Choroid plexus epithelial cell (primary cell): ENCODE measurements around the gene CCT7.

Source experiments
- DNase-seq: peaks from one replicate; pipeline ENCODE4 v3.0.0-alpha.2; 2010; ENCODE audit warnings: low read depth
- H3K4me3 ChIP-seq: 2 replicates; pipeline ENCODE4 v1.5.1; 2011; ENCODE audit warnings: low read depth, mild to moderate bottlenecking, control low read depth, low read length, moderate library complexity
- TF ChIP-seq, protein P1 (sequence below): conservative IDR thresholded peaks from 2 replicates; pipeline ENCODE4 v1.5.1; 2011; ENCODE audit warnings: low read depth, mild to moderate bottlenecking, control low read depth, inconsistent platforms, low read length, moderate library complexity

Gene CCT7

DNA sequence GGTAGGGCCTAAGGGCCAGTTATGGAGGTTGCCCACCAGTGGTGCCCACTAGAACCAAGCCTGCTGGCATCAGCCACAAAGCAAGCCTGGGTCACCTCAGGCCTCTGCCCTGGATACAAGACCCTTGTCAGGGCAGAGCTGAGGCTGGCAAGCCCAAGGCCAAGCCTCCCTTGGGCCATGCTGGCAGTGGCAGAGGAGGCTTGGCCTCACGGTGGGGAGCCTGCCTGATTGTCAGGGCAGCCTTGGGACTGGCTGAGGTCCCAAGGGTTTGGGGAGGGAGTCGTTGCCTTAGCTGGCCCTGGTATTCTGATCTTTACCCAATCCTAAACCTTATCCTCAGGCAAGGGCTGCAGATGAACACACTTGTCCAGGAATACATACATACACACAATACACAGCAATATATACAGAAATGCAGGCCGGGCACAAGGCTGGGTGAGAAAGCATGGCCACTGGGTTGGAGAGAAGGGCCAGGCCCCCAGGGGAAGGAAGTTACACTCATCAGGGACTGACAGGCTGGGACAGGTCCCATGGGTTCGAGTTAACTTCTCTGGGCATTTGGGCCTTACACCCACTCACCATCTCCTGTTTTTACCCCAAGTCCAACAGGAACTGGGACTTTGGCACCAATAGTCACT is 21.0 kb downstream of the CCT7 start:
- no peak for DNase-seq
- TF ChIP-seq, protein P1, sequence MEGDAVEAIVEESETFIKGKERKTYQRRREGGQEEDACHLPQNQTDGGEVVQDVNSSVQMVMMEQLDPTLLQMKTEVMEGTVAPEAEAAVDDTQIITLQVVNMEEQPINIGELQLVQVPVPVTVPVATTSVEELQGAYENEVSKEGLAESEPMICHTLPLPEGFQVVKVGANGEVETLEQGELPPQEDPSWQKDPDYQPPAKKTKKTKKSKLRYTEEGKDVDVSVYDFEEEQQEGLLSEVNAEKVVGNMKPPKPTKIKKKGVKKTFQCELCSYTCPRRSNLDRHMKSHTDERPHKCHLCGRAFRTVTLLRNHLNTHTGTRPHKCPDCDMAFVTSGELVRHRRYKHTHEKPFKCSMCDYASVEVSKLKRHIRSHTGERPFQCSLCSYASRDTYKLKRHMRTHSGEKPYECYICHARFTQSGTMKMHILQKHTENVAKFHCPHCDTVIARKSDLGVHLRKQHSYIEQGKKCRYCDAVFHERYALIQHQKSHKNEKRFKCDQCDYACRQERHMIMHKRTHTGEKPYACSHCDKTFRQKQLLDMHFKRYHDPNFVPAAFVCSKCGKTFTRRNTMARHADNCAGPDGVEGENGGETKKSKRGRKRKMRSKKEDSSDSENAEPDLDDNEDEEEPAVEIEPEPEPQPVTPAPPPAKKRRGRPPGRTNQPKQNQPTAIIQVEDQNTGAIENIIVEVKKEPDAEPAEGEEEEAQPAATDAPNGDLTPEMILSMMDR: no peak
- no peak overlapping the region for H3K4me3 ChIP-seq

- no peak overlapping the region for H3K4me3 ChIP-seq
- TF ChIP-seq, protein P1: no peak
- no peak for DNase-seq
Measured at GRCh38 chr2:73255907-73256617, 22.0 kb downstream of the CCT7 start.

GRCh38 chr2:73256618-73256922 is 22.5 kb downstream of the CCT7 start:
- TF ChIP-seq, protein P1: no peak
- DNase-seq: no peak
- no peak overlapping the region for H3K4me3 ChIP-seq

GRCh38 chr2:73257021-73257420 is 22.9 kb downstream of the CCT7 start:
- no peak overlapping the region for H3K4me3 ChIP-seq
- TF ChIP-seq, protein P1: no peak
- no peak for DNase-seq

DNA sequence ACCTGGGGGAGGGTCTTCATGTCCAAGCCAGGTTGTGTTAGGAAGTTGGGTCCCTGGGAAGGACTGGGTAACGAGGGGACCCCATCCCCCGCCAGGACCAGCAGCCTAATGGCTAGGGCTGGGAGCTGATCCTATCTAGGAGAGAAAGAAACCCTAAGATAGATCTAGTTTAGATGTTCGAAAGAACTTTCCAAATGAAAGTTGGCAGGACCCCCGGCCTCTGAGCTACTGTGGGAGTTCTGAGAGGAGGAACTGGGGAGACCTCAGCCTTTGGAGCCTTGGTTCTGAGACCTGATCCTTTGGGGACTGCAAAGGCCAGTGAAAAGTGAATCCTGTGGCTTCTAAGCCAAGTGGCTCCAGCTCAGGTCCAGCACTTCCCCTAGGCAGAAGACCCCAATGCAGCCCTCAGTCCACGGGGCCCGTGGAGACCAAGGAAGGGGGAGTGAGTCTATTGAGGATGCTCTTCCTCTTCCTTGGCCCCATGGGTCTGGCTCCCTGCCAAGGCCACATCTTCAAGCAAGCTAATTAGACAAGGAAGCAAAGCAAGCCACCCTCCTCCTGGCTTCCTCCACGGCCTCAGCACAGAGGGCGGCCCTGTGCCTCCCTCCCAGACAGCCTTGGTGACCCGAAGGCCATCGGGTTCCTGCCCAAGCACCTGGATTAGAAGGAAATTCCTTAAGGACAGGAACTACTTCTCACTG is 23.5 kb downstream of the CCT7 start:
- DNase-seq: no peak

GRCh38 chr2:73258186-73258912 is 24.2 kb downstream of the CCT7 start:
- TF ChIP-seq, protein P1: no peak
- H3K4me3 ChIP-seq: no peak overlapping the region
- DNase-seq: no peak

More for the DNA sequence above, 23.5 kb downstream of the CCT7 start:
- H3K4me3 ChIP-seq: no peak overlapping the region
- TF ChIP-seq, protein P1: no peak
